Measurements from ENCODE around the gene DEPDC1B.
"Not testable (repeated sequence)": the region's sequence is repeated elsewhere in the genome, so short reads cannot be mapped to it uniquely, and the experiment has no call there.

Gene DEPDC1B

DNA sequence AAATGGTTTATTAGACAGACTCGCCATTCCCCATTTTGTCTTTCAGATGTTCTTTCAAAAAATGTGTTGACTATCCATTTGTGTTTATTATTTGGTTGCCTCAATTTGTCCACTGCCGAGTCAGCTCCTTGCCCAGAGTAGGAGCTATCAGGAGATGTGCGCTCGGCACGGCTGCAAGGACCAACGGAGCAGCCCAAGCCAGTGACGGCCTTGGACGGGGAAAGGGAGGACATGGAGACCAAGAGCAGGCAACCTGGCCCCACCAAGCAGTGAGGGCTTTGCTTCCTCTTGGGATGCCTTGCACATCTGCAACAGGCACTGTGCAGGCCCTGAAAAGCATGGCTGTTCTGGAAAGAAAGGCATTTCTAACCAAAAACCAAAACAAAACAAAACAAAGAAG lies 69.8 kb downstream of the DEPDC1B start:
- DNase-seq (ENCODE audit: low spot score) = no peak
- TF ChIP-seq, protein P1, sequence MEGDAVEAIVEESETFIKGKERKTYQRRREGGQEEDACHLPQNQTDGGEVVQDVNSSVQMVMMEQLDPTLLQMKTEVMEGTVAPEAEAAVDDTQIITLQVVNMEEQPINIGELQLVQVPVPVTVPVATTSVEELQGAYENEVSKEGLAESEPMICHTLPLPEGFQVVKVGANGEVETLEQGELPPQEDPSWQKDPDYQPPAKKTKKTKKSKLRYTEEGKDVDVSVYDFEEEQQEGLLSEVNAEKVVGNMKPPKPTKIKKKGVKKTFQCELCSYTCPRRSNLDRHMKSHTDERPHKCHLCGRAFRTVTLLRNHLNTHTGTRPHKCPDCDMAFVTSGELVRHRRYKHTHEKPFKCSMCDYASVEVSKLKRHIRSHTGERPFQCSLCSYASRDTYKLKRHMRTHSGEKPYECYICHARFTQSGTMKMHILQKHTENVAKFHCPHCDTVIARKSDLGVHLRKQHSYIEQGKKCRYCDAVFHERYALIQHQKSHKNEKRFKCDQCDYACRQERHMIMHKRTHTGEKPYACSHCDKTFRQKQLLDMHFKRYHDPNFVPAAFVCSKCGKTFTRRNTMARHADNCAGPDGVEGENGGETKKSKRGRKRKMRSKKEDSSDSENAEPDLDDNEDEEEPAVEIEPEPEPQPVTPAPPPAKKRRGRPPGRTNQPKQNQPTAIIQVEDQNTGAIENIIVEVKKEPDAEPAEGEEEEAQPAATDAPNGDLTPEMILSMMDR (IDR thresholded peaks at IDR 0.05; ENCODE audit: extremely low read depth, missing control alignments) = no peak

DNA sequence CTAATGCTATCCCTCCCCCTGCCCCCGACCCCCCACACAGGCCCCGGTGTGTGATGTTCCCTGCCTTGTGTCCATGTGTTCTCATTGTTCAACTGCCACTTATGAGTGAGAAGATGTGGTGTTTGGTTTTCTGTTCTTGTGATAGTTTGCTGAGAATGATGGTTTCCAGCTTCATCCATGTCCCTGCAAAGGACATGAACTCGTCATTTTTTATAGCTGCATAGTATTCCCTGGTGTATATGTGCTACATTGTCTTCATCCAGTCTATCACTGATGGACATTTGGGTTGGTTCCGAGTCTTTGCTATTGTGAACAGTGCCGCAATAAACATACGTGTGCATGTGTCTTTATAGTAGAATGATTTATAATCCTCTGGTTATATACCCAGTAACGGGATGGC lies 75.1 kb downstream of the DEPDC1B start:
- DNase-seq (ENCODE audit: low spot score) = not testable (repeated sequence)

DNA sequence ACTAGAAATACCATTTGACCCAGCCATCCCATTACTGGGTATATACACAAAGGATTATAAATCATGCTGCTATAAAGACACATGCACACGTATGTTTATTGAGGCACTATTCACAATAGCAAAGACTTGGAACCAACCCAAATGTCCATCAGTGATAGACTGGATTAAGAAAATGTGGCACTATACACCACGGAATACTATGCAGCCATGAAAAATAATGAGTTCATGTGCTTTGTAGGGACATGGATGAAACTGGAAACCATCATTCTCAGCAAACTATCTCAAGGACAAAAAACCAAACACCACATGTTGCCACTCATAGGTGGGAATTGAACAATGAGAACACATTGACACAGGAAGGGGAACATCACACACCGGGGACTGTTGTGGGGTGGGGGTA lies 79.2 kb downstream of the DEPDC1B start:
- DNase-seq (ENCODE audit: low spot score) = not testable (repeated sequence)

DNA sequence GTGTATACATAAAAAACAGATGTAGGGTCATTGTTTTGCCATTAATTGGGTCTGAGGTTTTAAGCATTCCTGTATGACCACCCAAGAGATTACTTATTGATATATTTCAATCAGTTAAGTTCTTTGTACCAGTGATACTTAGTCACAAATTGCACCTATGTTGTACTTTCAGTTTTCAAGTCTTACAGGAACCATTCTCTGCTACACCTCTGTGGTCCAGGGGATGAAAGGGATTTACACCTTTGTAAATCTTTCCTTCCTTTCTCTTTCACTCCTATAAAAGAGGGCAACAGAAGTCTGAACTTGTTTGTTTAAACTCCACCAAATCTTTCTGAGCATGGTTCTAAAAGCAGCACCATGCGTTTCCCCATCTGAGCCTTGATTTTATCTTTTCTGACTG lies 86.1 kb downstream of the DEPDC1B start:
- no peak for DNase-seq (ENCODE audit: low spot score)
- TF ChIP-seq, protein P1 (IDR thresholded peaks at IDR 0.05; ENCODE audit: extremely low read depth, missing control alignments) = no peak

DNA sequence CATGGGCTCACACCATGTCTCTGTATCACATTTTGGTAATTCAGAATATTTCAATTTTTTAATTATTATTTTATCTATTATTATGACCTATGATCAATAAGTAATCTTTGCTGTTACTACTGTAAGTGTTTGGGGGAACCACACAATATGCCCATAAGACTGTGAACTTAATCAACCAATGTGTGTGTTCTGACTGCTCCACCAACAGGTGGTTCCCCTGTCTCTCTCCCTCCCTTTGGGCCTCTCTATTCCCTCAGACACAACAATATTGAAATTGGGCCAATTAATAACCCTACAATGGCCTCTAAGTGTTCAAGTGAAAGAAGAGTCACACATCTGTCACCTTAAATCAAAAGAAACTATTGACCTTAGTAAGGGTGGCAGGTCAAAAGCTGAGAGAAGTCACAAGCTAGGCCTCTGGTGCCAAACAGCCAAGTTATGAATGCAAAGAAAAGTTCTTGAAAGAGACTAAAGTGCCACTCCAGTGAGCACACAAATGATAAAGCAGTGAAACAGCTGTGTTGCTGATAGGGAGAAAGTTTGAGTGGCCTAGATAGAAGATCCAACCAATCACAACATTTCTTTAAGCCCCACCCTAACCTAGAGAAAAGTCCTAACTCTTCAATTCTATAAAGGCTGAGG lies 88.7 kb downstream of the DEPDC1B start:
- TF ChIP-seq, protein P1 (IDR thresholded peaks at IDR 0.05; ENCODE audit: extremely low read depth, missing control alignments) = no peak
- no peak for DNase-seq (ENCODE audit: low spot score)

DNA sequence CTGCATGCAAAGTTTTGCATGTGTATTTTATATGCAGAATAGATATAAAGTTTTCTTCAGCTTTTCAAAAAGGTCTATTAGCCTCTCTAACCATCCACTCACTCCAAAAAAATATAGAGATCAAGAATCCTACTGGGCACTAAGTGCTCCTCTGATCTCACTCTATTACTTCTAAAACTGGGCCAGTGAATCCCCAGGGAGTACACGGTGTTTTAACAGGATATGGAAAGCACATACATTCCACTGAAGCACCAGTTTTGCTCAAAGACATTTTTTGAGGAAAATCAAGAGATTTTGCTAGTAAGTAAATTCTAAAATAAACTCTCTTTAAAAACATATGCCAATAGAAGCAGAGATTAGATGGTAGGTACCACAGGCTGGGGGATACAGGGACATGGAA lies 95.2 kb downstream of the DEPDC1B start:
- TF ChIP-seq, protein P1 (IDR thresholded peaks at IDR 0.05; ENCODE audit: extremely low read depth, missing control alignments) = no peak
- DNase-seq (ENCODE audit: low spot score) = no peak

DNA sequence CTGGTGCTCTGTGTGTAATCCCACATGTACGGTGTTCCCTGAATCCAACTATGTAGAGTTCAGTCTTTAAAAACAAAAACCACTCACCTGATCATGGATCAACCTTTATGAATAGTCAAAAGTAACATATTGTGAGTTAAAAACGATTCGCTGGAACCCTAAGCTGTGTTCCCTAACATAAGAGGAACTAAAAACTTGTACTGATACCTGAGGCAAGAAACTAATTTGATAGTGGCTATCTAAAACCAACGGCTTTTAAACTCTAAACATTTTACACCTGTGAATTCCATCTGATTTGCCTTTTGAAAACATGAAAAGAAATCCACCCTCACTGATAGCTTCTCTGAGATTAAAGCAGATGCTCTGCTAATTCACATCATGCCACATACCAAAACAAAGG lies 101.5 kb downstream of the DEPDC1B start:
- TF ChIP-seq, protein P1 (IDR thresholded peaks at IDR 0.05; ENCODE audit: extremely low read depth, missing control alignments) = no peak

DNA sequence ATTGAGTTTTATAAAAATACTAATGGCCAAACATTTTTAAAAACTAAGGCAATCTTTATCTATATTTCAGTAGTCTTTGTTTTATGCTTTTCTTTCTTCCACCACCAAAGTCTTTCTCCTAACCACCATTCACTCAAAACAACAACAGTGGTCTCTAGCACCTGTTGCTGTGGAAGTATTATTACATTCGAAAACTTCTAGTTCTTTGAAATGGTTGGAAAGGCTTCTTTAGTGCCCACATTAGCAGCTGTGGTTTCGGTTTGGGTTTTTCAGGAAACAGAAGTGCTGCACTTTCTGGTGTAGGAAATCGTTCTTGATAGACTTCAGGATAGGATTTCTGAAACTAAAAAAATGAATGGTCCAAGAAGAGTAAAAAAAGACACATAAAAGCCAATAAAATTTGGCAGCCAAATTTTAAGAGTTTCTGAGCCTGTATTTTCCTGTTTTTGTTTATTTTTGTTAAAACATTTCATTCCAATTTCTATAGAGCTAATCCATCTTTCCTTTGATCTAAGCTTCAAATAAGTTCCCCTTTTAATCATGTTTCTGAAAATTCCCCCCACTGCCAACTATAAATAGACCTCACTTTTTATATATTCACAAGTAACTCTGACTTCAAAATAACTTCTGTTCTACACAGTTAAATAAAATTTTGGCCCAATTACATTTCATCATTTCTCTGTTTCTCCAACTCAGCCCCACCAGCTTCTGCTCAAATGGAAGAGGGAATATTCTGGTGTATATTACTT lies 102.2 kb downstream of the DEPDC1B start:
- DNase-seq (ENCODE audit: low spot score) = peak; percentile 10
- TF ChIP-seq, protein P1 (IDR thresholded peaks at IDR 0.05; ENCODE audit: extremely low read depth, missing control alignments) = no peak

More for the DNA sequence above, 101.5 kb downstream of the DEPDC1B start:
- peak; percentile 9 for DNase-seq (ENCODE audit: low spot score)
